ENCODE measurements around the gene HAGHL.

DNA sequence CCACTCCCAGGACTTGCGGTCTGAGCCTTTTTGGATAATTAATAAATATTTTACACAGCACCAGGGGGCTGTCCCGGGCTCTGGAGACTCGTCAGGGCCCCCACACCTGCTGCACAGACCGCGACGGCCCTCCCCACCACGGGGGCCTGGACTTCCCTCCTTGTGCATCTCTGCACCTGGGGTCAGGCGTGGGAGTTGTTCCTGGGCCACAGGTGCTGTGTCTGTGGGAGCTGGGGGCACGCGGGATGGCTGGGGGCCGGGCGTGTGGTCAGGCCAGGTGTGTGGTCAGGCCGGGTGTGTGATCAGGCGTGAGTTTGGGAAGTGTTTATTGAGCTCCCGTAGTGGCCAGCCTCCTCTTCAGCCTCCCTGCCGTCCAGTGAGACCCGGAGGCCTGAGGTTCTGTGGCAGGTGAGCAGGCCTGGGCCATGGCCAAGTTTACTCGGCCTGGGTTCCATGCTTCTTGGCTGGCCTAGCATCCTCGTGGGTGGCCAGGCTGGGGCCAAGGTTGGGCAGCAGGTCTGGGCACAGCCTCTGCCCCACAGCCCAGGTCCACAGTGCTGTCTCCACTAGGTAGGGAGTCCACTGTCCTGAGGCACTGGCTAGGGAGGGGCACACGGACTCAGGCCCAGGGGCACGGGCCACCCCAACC, 48.6 kb upstream of the HAGHL start:
- TF ChIP-seq, protein P1, sequence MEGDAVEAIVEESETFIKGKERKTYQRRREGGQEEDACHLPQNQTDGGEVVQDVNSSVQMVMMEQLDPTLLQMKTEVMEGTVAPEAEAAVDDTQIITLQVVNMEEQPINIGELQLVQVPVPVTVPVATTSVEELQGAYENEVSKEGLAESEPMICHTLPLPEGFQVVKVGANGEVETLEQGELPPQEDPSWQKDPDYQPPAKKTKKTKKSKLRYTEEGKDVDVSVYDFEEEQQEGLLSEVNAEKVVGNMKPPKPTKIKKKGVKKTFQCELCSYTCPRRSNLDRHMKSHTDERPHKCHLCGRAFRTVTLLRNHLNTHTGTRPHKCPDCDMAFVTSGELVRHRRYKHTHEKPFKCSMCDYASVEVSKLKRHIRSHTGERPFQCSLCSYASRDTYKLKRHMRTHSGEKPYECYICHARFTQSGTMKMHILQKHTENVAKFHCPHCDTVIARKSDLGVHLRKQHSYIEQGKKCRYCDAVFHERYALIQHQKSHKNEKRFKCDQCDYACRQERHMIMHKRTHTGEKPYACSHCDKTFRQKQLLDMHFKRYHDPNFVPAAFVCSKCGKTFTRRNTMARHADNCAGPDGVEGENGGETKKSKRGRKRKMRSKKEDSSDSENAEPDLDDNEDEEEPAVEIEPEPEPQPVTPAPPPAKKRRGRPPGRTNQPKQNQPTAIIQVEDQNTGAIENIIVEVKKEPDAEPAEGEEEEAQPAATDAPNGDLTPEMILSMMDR (IDR thresholded peaks at IDR 0.05): no peak
- TF ChIP-seq POLR2A (IDR thresholded peaks at IDR 0.05): no peak
